DND-41 (cell line): Measurements from ENCODE around the gene PIK3C2A.

Source experiments
- ATAC-seq: fragments of 200-7000 bp; cut with Tn5 transposase; 3 replicates; pipeline ENCODE4 v1.9.1; 2021; ENCODE audit warnings: low read depth; ENCODE audit not compliant: insufficient read depth
- DNase-seq: peaks from one replicate; pipeline ENCODE4 v3.0.0-alpha.2; 2020
- H2AFZ ChIP-seq: 2 replicates; pipeline ENCODE4 v1.6.0; 2012; ENCODE audit warnings: low read depth, low read length
- H3K27ac ChIP-seq: 2 replicates; pipeline ENCODE4 v1.5.1; 2012; ENCODE audit warnings: low read length, inconsistent platforms
- H3K27me3 ChIP-seq: fragments of 200-600 bp; sonication (generic); 2 replicates; pipeline ENCODE4 v1.6.0; 2012; ENCODE audit warnings: low read length, mild to moderate bottlenecking, inconsistent platforms; ENCODE audit not compliant: insufficient read depth, poor library complexity
- H3K36me3 ChIP-seq: 2 replicates; pipeline ENCODE4 v1.5.1; 2012; ENCODE audit warnings: low read length, inconsistent platforms; ENCODE audit not compliant: insufficient read depth
- H3K4me1 ChIP-seq: 2 replicates; pipeline ENCODE4 v1.5.1; 2012; ENCODE audit warnings: mild to moderate bottlenecking, low read length; ENCODE audit not compliant: insufficient read depth
- H3K4me2 ChIP-seq: 2 replicates; pipeline ENCODE4 v1.6.0; 2012; ENCODE audit warnings: mild to moderate bottlenecking, moderate library complexity, low read length, inconsistent platforms; ENCODE audit not compliant: insufficient read depth
- H3K4me3 ChIP-seq, 2 experiments: fragments of 200-600 bp in 1 of 2; shearing (Covaris generic) in 1 of 2; 2 replicates each; pipeline ENCODE4 v1.5.1; 2012 to 2016; ENCODE audit warnings: inconsistent platforms in 2 of 2, low read length in 2 of 2, mild to moderate bottlenecking in 2 of 2, low read depth in 1 of 2, moderate library complexity in 1 of 2
- H3K79me2 ChIP-seq: 2 replicates; pipeline ENCODE4 v1.6.0; 2012; ENCODE audit warnings: low read length, inconsistent platforms; ENCODE audit not compliant: insufficient read depth
- H3K9ac ChIP-seq: 2 replicates; pipeline ENCODE4 v1.6.0; 2012; ENCODE audit warnings: low read depth, mild to moderate bottlenecking, inconsistent platforms, low read length, moderate library complexity
- H3K9me3 ChIP-seq: 2 replicates; pipeline ENCODE4 v1.5.1; 2012; ENCODE audit warnings: low read length, moderate library complexity, mild to moderate bottlenecking, inconsistent platforms; ENCODE audit not compliant: insufficient read depth, severe bottlenecking
- H4K20me1 ChIP-seq: 2 replicates; pipeline ENCODE4 v1.6.0; 2012; ENCODE audit warnings: low read length; ENCODE audit not compliant: insufficient read depth
- EZH2 ChIP-seq: IDR thresholded peaks from 3 replicates; pipeline ENCODE4 v1.6.1; 2012; ENCODE audit warnings: borderline replicate concordance, low read depth, mild to moderate bottlenecking, moderate library complexity, low read length, inconsistent platforms; ENCODE audit not compliant: severe bottlenecking
- TF ChIP-seq, protein P1 (sequence below): IDR thresholded peaks from 2 replicates; pipeline ENCODE4 v1.5.1; 2012; ENCODE audit warnings: borderline replicate concordance, low read length, moderate library complexity, mild to moderate bottlenecking; ENCODE audit not compliant: poor library complexity, severe bottlenecking; ENCODE audit errors: extremely low read depth

PIK3C2A gene

DNA sequence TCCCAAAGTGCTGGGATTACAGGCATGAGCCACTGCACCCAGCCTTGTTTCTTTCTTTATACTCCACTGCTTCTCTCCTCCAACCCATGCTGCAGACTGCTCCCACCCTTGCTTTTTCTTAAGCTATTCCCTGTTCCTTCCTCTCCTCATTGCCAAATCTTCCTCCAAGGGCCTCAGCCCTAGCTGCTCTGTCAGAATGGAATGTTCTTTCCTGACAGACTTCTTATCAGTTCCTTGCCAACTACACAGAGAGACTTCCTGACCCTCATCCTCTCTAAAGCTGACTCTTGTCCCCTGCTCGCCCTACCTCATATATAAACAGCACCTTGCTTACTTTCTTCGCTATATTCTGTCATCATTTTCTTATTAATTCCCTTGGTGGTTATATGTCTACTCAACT, 16.9 kb upstream of the PIK3C2A start:
- Histone ChIP-seq H3K27me3 (no peaks in the 10 kb centered on the region), H3K4me2 (no peak overlapping the region), H3K27ac (no peak overlapping the region), H3K4me3 (no peak overlapping the region), H3K79me2 (no peaks in the 10 kb centered on the region), H4K20me1 (no peaks in the 10 kb centered on the region), H3K9ac (no peak overlapping the region), H3K4me1 (peaks cover under 1% of the 10 kb centered on the region; the same call in 1 of the 2 replicates), H2AFZ (no peak overlapping the region), H3K9me3 (no peaks in the 10 kb centered on the region), H3K36me3 (no peaks in the 10 kb centered on the region)
- TF ChIP-seq EZH2 = no peak
- TF ChIP-seq, protein P1, sequence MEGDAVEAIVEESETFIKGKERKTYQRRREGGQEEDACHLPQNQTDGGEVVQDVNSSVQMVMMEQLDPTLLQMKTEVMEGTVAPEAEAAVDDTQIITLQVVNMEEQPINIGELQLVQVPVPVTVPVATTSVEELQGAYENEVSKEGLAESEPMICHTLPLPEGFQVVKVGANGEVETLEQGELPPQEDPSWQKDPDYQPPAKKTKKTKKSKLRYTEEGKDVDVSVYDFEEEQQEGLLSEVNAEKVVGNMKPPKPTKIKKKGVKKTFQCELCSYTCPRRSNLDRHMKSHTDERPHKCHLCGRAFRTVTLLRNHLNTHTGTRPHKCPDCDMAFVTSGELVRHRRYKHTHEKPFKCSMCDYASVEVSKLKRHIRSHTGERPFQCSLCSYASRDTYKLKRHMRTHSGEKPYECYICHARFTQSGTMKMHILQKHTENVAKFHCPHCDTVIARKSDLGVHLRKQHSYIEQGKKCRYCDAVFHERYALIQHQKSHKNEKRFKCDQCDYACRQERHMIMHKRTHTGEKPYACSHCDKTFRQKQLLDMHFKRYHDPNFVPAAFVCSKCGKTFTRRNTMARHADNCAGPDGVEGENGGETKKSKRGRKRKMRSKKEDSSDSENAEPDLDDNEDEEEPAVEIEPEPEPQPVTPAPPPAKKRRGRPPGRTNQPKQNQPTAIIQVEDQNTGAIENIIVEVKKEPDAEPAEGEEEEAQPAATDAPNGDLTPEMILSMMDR = no peak
- DNase-seq (no peak), ATAC-seq (no peak)

DNA sequence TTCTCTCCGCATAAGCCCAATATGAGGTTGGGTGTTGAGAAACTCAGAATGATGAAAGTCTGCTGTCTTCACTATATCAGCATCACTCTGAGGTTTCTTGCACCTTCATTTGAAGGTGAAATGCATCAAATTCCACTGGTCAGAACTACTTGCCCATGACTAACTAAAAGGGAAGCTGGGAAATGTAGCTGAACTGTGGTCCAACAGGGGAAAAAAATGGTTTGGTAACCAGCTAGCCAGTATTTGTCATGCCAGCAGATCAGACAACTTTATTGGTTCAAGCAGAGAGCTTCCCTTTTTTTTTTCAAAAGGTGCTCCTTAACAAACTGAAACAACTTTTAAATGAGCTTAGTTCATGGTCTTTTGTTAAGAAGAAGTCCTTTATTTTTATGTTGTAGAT, 14.2 kb upstream of the PIK3C2A start:
- Histone ChIP-seq H3K9me3 (no peaks in the 10 kb centered on the region), H2AFZ (no peak overlapping the region), H3K4me1 (no peaks in the 10 kb centered on the region), H4K20me1 (no peaks in the 10 kb centered on the region), H3K4me3 (no peak overlapping the region), H3K36me3 (no peaks in the 10 kb centered on the region), H3K27ac (no peak overlapping the region), H3K4me2 (no peak overlapping the region), H3K79me2 (no peaks in the 10 kb centered on the region), H3K27me3 (no peaks in the 10 kb centered on the region), H3K9ac (no peak overlapping the region)
- DNase-seq (no peak), ATAC-seq (no peak)
- TF ChIP-seq EZH2 = no peak
- TF ChIP-seq, protein P1 = no peak

DNA sequence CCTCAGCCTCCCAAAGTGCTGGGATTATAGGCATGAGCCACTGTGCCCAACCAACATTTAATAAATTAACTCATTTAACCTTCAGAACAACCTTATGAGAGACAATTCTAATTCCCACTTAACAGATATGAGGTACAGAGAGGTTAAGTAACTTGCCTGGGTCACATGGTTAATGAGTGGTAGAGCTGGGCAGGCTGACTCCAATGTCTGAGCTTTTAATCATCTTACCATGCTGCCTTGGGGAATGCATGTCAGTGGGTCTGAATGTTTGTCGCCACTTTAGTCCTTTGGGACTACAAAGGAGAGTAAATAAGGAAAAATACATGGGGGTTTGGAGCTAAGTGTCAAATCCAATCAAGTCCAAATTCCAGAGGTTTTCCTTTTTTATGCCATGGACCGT, 11.2 kb upstream of the PIK3C2A start:
- Histone ChIP-seq H3K27ac (no peak overlapping the region), H3K4me1 (no peaks in the 10 kb centered on the region), H3K36me3 (no peaks in the 10 kb centered on the region), H3K4me3 (no peak overlapping the region), H3K9me3 (no peaks in the 10 kb centered on the region), H3K79me2 (no peaks in the 10 kb centered on the region), H3K9ac (no peak overlapping the region), H4K20me1 (no peaks in the 10 kb centered on the region), H3K27me3 (no peaks in the 10 kb centered on the region), H2AFZ (no peak overlapping the region), H3K4me2 (no peak overlapping the region)
- TF ChIP-seq, protein P1 = no peak
- TF ChIP-seq EZH2 = no peak
- ATAC-seq (no peak), DNase-seq (no peak)

DNA sequence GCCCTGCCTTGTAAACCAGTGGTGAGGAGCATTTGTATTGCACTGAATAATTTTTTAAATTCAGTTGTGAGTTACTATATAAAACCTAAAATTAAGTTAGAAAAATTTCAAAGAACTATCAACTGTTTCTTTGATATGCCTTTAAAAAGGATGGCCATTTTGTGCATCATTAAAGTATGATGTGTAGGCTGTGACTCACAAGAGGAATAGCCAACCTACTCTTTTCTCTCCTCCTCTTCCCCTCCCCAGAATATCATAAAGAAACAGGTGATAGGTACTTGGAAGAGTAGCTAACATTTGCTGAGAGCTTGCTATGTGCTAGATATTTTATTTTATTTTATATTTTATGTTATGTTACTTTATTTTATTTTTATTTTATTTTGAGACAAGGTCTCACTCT, 10.6 kb upstream of the PIK3C2A start:
- H3K79me2 ChIP-seq = no peaks in the 10 kb centered on the region
- H2AFZ ChIP-seq = no peak overlapping the region
- H3K36me3 ChIP-seq = no peaks in the 10 kb centered on the region
- ATAC-seq (no peak), DNase-seq (no peak)
- H3K9ac ChIP-seq = no peak overlapping the region
- H3K27me3 ChIP-seq = no peaks in the 10 kb centered on the region
- H3K4me1 ChIP-seq = no peaks in the 10 kb centered on the region
- H3K9me3 ChIP-seq = no peaks in the 10 kb centered on the region
- H3K4me2 ChIP-seq = no peak overlapping the region
- TF ChIP-seq, protein P1 = no peak
- TF ChIP-seq EZH2 = no peak
- no peak overlapping the region for H3K4me3 ChIP-seq
- H3K27ac ChIP-seq = no peak overlapping the region
- no peaks in the 10 kb centered on the region for H4K20me1 ChIP-seq
